Kidney epithelial cell (primary cell): ENCODE data around the gene ARF1. TPM values are rescaled to one million over a fixed set of nuclear protein-coding genes. Genes with fewer than 3 reads are reported as not detected.

ENCODE experiments used
- DNase-seq: peaks from one replicate; pipeline ENCODE4 v3.0.0-alpha.2; 2010; ENCODE audit warnings: low read depth
- H3K27me3 ChIP-seq: 2 replicates; pipeline ENCODE4 v1.6.0; 2011; ENCODE audit warnings: low read length; ENCODE audit not compliant: control insufficient read depth, insufficient read depth
- H3K36me3 ChIP-seq: 2 replicates; pipeline ENCODE4 v1.5.1; 2011; ENCODE audit warnings: low read length; ENCODE audit not compliant: control insufficient read depth, insufficient read depth
- H3K4me3 ChIP-seq: 2 replicates; pipeline ENCODE4 v1.5.1; 2011; ENCODE audit warnings: low read depth, mild to moderate bottlenecking, control low read depth, low read length
- CTCF ChIP-seq: IDR thresholded peaks from 2 replicates; pipeline ENCODE4 v1.5.1; 2011; ENCODE audit warnings: mild to moderate bottlenecking, moderate library complexity, low read length, control low read depth, inconsistent platforms; ENCODE audit not compliant: insufficient read depth, poor library complexity, severe bottlenecking
- total RNA-seq: library from RNA; depleted of rRNA; stranded (reverse); fragments of >200 nt; gene quantifications from 2 replicates; pipeline ENCODE4 v1.2.3, GENCODE V29; 2015

ARF1 gene
- total RNA-seq, 1 donor from 2014 or later = 479 TPM

- Histone ChIP-seq H3K27me3 (peaks cover 42% of the 10 kb centered on the region), H3K4me3 (no peak overlapping the region), H3K36me3 (no peaks in the 10 kb centered on the region)
- no peak for DNase-seq
- no peak for TF ChIP-seq CTCF
Observed at GRCh38 chr1:228062085-228062791, 20.3 kb upstream of the ARF1 start.

GRCh38 chr1:228062812-228063211, 19.7 kb upstream of the ARF1 start:
- no peak for DNase-seq
- no peaks in the 10 kb centered on the region for H3K36me3 ChIP-seq
- no peak for TF ChIP-seq CTCF
- H3K4me3 ChIP-seq = no peak overlapping the region
- peaks cover 43% of the 10 kb centered on the region for H3K27me3 ChIP-seq

GRCh38 chr1:228063251-228064191, 19.0 kb upstream of the ARF1 start:
- no peak for DNase-seq
- Histone ChIP-seq H3K27me3 (peaks cover 39% of the 10 kb centered on the region), H3K36me3 (no peaks in the 10 kb centered on the region), H3K4me3 (no peak overlapping the region)
- TF ChIP-seq CTCF = no peak

GRCh38 chr1:228064296-228064695, 18.2 kb upstream of the ARF1 start:
- Histone ChIP-seq H3K36me3 (no peaks in the 10 kb centered on the region), H3K27me3 (peaks cover 34% of the 10 kb centered on the region), H3K4me3 (no peak overlapping the region)
- no peak for DNase-seq
- no peak for TF ChIP-seq CTCF

- no peak for DNase-seq
- H3K36me3 ChIP-seq = no peaks in the 10 kb centered on the region
- TF ChIP-seq CTCF = no peak
- no peak overlapping the region for H3K4me3 ChIP-seq
- peaks cover 27% of the 10 kb centered on the region for H3K27me3 ChIP-seq
Observed at GRCh38 chr1:228064741-228065542, 17.6 kb upstream of the ARF1 start.
